Peyer's patch (tissue), 4 donors: Measurements from ENCODE around the gene CDC14B.

Experiments
- POLR2A ChIP-seq, 2 donors: fragments of 450-650 bp; IDR thresholded peaks; one replicate each; pipeline ENCODE4 v1.5.1; 2017; ENCODE audit warnings: antibody characterized with exemption in 2 of 2, mild to moderate bottlenecking in 2 of 2, moderate library complexity in 2 of 2
- TF ChIP-seq, protein P1 (sequence below), 6 experiments: fragments of 450-650 bp in 4 of 6; fragments of 200-600 bp in 2 of 6; sonication (generic) in 1 of 6; IDR thresholded peaks; one replicate each; pipeline ENCODE4 v1.5.1; 2017 to 2019; ENCODE audit warnings: antibody characterized with exemption in 6 of 6, mild to moderate bottlenecking in 3 of 6, moderate library complexity in 1 of 6

DNA sequence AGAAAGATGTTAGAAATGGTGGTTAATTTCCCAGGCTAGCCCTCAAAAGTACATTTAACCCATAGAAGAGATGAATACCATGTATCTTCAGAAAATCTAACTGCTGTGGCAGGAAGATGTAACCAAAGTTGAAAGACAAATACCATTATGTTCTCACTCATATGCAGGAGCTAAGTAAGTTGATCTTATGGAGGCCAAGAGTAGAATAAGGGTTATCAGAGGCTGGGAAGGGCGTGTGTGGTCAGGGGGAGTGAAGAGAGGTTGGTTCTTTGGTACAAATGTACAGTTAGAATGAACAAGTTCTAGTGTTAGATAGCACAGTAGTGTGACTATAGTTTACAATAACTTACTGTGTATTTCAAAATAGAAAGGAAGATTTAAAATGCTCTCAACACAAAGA is 61.7 kb downstream of the CDC14B start:
- TF ChIP-seq, protein P1, sequence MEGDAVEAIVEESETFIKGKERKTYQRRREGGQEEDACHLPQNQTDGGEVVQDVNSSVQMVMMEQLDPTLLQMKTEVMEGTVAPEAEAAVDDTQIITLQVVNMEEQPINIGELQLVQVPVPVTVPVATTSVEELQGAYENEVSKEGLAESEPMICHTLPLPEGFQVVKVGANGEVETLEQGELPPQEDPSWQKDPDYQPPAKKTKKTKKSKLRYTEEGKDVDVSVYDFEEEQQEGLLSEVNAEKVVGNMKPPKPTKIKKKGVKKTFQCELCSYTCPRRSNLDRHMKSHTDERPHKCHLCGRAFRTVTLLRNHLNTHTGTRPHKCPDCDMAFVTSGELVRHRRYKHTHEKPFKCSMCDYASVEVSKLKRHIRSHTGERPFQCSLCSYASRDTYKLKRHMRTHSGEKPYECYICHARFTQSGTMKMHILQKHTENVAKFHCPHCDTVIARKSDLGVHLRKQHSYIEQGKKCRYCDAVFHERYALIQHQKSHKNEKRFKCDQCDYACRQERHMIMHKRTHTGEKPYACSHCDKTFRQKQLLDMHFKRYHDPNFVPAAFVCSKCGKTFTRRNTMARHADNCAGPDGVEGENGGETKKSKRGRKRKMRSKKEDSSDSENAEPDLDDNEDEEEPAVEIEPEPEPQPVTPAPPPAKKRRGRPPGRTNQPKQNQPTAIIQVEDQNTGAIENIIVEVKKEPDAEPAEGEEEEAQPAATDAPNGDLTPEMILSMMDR (IDR thresholded peaks at IDR 0.05): no peak
- no peak for TF ChIP-seq POLR2A (IDR thresholded peaks at IDR 0.05)
